HL-60 (cell line): ENCODE measurements around the gene TEX35.
"Not testable (repeated sequence)": the region's sequence is repeated elsewhere in the genome, so short reads cannot be mapped to it uniquely, and the experiment has no call there.

Source experiments
- DNase-seq, 2 experiments: peaks; one replicate each; pipeline ENCODE4 v3.0.0-alpha.2; 2010 to 2020; ENCODE audit warnings: low read depth in 1 of 2, low spot score in 1 of 2
- H3K27ac ChIP-seq: fragments of 250-450 bp; sonication (Bioruptor Pico); replicated peaks from 2 replicates; pipeline ENCODE4 v1.5.1; 2020; ENCODE audit warnings: mild to moderate bottlenecking, moderate library complexity
- H3K27me3 ChIP-seq: fragments of 250-450 bp; sonication (Bioruptor Pico); 2 replicates; pipeline ENCODE4 v1.5.1; 2021; ENCODE audit warnings: mild to moderate bottlenecking, moderate library complexity; ENCODE audit not compliant: insufficient read depth, poor library complexity, severe bottlenecking
- H3K4me3 ChIP-seq: replicated peaks from 2 replicates; pipeline ENCODE4 v1.5.1; 2011; ENCODE audit warnings: mild to moderate bottlenecking, control low read depth, low read length; ENCODE audit not compliant: insufficient read depth
- CTCF ChIP-seq: IDR thresholded peaks from one replicate; pipeline ENCODE4 v1.5.1; 2011; ENCODE audit warnings: low read length, control low read depth, inconsistent platforms; ENCODE audit not compliant: insufficient read depth
- GABPA ChIP-seq: IDR thresholded peaks from 2 replicates; pipeline ENCODE4 v1.6.1; 2012; ENCODE audit warnings: low read depth
- POLR2AphosphoS5 ChIP-seq: IDR thresholded peaks from 2 replicates; pipeline ENCODE4 v1.6.1; 2012; ENCODE audit warnings: low read depth
- SPI1 ChIP-seq: IDR thresholded peaks from 2 replicates; pipeline ENCODE4 v1.6.1; 2012; ENCODE audit warnings: low read depth, mild to moderate bottlenecking, borderline replicate concordance
- TF ChIP-seq, protein P1 (sequence below): IDR thresholded peaks from 2 replicates; pipeline ENCODE4 v1.6.1; 2012; ENCODE audit warnings: low read depth; ENCODE audit not compliant: insufficient replicate concordance

Gene TEX35

GRCh38 chr1:178555613-178556012 is 42.7 kb downstream of the TEX35 start:
- H3K27ac ChIP-seq, H3K4me3 ChIP-seq, DNase-seq, H3K27me3 ChIP-seq: not testable (repeated sequence)

DNA sequence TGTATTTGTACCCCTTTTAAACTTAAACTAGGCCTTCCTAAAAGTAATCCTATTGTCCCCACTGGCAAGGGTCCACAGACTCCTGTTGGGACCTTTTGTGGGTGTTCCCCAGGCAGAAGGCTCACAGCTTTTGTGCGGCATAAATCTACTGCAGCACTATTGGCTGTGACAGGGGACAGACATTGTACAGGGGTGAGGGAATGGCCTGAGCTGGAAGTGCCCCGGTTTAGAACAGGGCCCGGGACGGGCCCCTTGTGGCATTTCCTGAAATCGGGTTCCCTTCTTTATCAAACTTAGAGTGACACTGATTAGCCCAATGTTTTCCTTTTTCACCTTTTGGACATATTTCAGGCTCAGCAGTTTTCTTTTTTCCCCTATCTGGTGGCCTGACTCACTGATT is 45.9 kb downstream of the TEX35 start:
- not testable (repeated sequence) for H3K27ac ChIP-seq, H3K4me3 ChIP-seq, H3K27me3 ChIP-seq, DNase-seq

- no peaks in the 10 kb centered on the region for H3K27me3 ChIP-seq
- no peak for TF ChIP-seq CTCF
- no peak for TF ChIP-seq POLR2AphosphoS5
- no peak for TF ChIP-seq GABPA
- TF ChIP-seq SPI1 = no peak
- TF ChIP-seq, protein P1, sequence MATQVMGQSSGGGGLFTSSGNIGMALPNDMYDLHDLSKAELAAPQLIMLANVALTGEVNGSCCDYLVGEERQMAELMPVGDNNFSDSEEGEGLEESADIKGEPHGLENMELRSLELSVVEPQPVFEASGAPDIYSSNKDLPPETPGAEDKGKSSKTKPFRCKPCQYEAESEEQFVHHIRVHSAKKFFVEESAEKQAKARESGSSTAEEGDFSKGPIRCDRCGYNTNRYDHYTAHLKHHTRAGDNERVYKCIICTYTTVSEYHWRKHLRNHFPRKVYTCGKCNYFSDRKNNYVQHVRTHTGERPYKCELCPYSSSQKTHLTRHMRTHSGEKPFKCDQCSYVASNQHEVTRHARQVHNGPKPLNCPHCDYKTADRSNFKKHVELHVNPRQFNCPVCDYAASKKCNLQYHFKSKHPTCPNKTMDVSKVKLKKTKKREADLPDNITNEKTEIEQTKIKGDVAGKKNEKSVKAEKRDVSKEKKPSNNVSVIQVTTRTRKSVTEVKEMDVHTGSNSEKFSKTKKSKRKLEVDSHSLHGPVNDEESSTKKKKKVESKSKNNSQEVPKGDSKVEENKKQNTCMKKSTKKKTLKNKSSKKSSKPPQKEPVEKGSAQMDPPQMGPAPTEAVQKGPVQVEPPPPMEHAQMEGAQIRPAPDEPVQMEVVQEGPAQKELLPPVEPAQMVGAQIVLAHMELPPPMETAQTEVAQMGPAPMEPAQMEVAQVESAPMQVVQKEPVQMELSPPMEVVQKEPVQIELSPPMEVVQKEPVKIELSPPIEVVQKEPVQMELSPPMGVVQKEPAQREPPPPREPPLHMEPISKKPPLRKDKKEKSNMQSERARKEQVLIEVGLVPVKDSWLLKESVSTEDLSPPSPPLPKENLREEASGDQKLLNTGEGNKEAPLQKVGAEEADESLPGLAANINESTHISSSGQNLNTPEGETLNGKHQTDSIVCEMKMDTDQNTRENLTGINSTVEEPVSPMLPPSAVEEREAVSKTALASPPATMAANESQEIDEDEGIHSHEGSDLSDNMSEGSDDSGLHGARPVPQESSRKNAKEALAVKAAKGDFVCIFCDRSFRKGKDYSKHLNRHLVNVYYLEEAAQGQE = no peak
- DNase-seq = no peak
- no peak overlapping the region for H3K27ac ChIP-seq
- no peak overlapping the region for H3K4me3 ChIP-seq
Measured at GRCh38 chr1:178560871-178561376, 48.0 kb downstream of the TEX35 start.

- no peak for TF ChIP-seq GABPA
- no peak for TF ChIP-seq CTCF
- TF ChIP-seq, protein P1 = no peak
- Histone ChIP-seq H3K27me3 (no peaks in the 10 kb centered on the region), H3K27ac (no peak overlapping the region), H3K4me3 (no peak overlapping the region)
- DNase-seq = no peak
Measured at GRCh38 chr1:178563099-178563820, 50.4 kb downstream of the TEX35 start.

GRCh38 chr1:178564086-178564782 is 51.3 kb downstream of the TEX35 start:
- no peak overlapping the region for H3K4me3 ChIP-seq
- DNase-seq = no peak
- no peak overlapping the region for H3K27ac ChIP-seq
- no peak for TF ChIP-seq SPI1
- no peak for TF ChIP-seq CTCF
- no peak for TF ChIP-seq GABPA
- TF ChIP-seq, protein P1 = no peak
- TF ChIP-seq POLR2AphosphoS5 = no peak
- no peaks in the 10 kb centered on the region for H3K27me3 ChIP-seq
